GM12891 (cell line): Measurements from ENCODE around the gene SOWAHA.
"Not testable (repeated sequence)": the region's sequence is repeated elsewhere in the genome, so short reads cannot be mapped to it uniquely, and the experiment has no call there.

Experiments
- POLR2A ChIP-seq: IDR thresholded peaks from 2 replicates; pipeline ENCODE4 v1.6.1; 2011; ENCODE audit warnings: low read depth, low read length, control low read depth
- POLR2AphosphoS5 ChIP-seq: IDR thresholded peaks from 2 replicates; pipeline ENCODE4 v1.6.1; 2011; ENCODE audit warnings: low read depth, low read length, control low read depth

DNA sequence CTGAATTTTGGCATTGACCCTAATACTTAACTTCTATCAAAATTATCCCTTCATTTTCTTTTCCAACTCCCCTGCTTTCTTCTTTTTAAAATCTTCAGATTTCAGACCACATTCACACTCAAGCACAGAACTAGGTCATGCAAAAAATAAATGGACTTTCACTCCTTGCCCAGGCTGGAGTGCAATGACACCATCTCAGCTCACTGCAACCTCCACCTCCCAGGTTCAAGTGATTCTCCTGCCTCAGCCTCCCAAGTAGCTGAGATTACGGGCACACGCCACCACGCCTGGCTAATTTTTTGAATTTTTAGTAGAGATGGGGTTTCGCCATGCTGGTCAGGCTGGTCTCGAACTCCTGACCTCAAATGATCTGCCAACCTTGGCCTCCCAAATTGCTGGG lies 41.9 kb downstream of the SOWAHA start:
- TF ChIP-seq POLR2AphosphoS5, POLR2A: not testable (repeated sequence)
